PC-9 (cell line): ENCODE data around the gene LHX4. TPM values are rescaled to one million over a fixed set of nuclear protein-coding genes. Genes with fewer than 3 reads are reported as not detected.

ENCODE experiments used
- BruUV-seq: library from RNA; stranded (reverse); fragments of 400-500 nt; replicated peaks from 2 replicates; lab custom pipeline; 2021; lab: Mats Ljungman, UMichigan
- CTCF ChIA-PET: fragments of 300-600 bp; sonication (Branson Sonifier 250); formaldehyde crosslinking; loops from one replicate; lab custom pipeline; 2022; ENCODE audit warnings: antibody characterized with exemption; lab: Charles Lee
- POLR2A ChIA-PET: fragments of 300-600 bp; sonication (Branson Sonifier 250); formaldehyde crosslinking; loops from one replicate; lab custom pipeline; 2022; ENCODE audit warnings: antibody characterized with exemption; ENCODE audit not compliant: unreplicated experiment; lab: Charles Lee
- DNase-seq, 2 experiments: peaks; one replicate each; pipeline versions ENCODE4 v3.0.0 to v3.0.0-alpha.2; 2015 to 2022; ENCODE audit warnings: mixed read lengths in 1 of 2
- H2AFZ ChIP-seq: fragments of 200-600 bp; sonication (generic); 2 replicates; pipeline ENCODE4 v1.8.1; 2017; ENCODE audit warnings: antibody characterized with exemption
- H3F3A ChIP-seq: fragments of 200-600 bp; sonication (generic); 2 replicates; pipeline ENCODE4 v1.8.1; 2017; ENCODE audit warnings: antibody characterized with exemption, mild to moderate bottlenecking, low read depth; ENCODE audit not compliant: insufficient read depth
- H3K27ac ChIP-seq: fragments of 200-600 bp; sonication (generic); 2 replicates; pipeline ENCODE4 v1.6.1; 2016; ENCODE audit warnings: mixed run types
- H3K27me3 ChIP-seq: fragments of 200-600 bp; sonication (generic); 2 replicates; pipeline ENCODE4 v1.6.1; 2016; ENCODE audit warnings: low read depth, mixed run types; ENCODE audit not compliant: insufficient read depth
- H3K36me3 ChIP-seq: fragments of 200-600 bp; sonication (generic); 2 replicates; pipeline ENCODE4 v1.6.1; 2016; ENCODE audit warnings: low read depth, mixed run types
- H3K4me1 ChIP-seq: fragments of 200-600 bp; sonication (generic); replicated peaks from 2 replicates; pipeline ENCODE4 v1.6.1; 2016; ENCODE audit warnings: mixed run types; ENCODE audit not compliant: insufficient read depth
- H3K4me2 ChIP-seq: fragments of 200-600 bp; sonication (generic); 2 replicates; pipeline ENCODE4 v1.6.1; 2017; ENCODE audit warnings: mixed run types
- H3K4me3 ChIP-seq: fragments of 200-600 bp; sonication (generic); 2 replicates; pipeline ENCODE4 v1.6.1; 2016; ENCODE audit warnings: mixed run types
- H3K79me2 ChIP-seq: fragments of 200-600 bp; sonication (generic); 2 replicates; pipeline ENCODE4 v1.6.1; 2017; ENCODE audit warnings: low read depth, mixed run types
- H3K9me2 ChIP-seq: fragments of 200-600 bp; sonication (generic); 2 replicates; pipeline ENCODE4 v1.8.1; 2017; ENCODE audit warnings: mild to moderate bottlenecking; ENCODE audit not compliant: insufficient read depth
- H3K9me3 ChIP-seq: fragments of 200-600 bp; sonication (generic); 2 replicates; pipeline ENCODE4 v1.8.1; 2016; ENCODE audit warnings: low read depth; ENCODE audit not compliant: insufficient read depth
- H4K20me1 ChIP-seq: fragments of 200-600 bp; sonication (generic); 2 replicates; pipeline ENCODE4 v1.8.1; 2017; ENCODE audit not compliant: insufficient read depth
- CTCF ChIP-seq: fragments of 200-600 bp; sonication (generic); conservative IDR thresholded peaks from 2 replicates; pipeline ENCODE4 v1.6.1; 2017; ENCODE audit warnings: mixed run types, antibody characterized with exemption, mild to moderate bottlenecking, moderate library complexity
- EZH2 ChIP-seq: fragments of 200-600 bp; sonication (generic); IDR thresholded peaks from 2 replicates; pipeline ENCODE4 v1.8.0; 2017; ENCODE audit warnings: antibody characterized with exemption, low read depth
- intact Hi-C: fragments of 100-400 bp; cut with micrococcal nuclease; formaldehyde crosslinking; loops from one replicate; pipeline ENCODE4 v1.10.0; 2022; ENCODE audit not compliant: unreplicated experiment
- total RNA-seq: library from RNA; stranded (reverse); gene quantifications from 2 replicates; pipeline ENCODE4 v1.2.3, GENCODE V29; 2021

LHX4 gene
- total RNA-seq, 1 experiment from 2014 or later, result 0.28 TPM

GRCh38 chr1:180231936-180232335 lies 1.9 kb downstream of the LHX4 start:
- intact Hi-C loops, result no loop called here
- Histone ChIP-seq H3F3A (peaks cover 10% of the 10 kb centered on the region; the same call in 1 of the 2 replicates), H2AFZ (peak overlapping the region; percentile 92)

GRCh38 chr1:180232521-180233043 lies 2.5 kb downstream of the LHX4 start:
- intact Hi-C loops, result no loop called here
- Histone ChIP-seq H3K4me1 (0 out of 2 replicates have a peak, but pooled peaks cover 4% of the 10 kb centered on the region), H4K20me1 (no peaks in the 10 kb centered on the region), H3K4me3 (no peak overlapping the region), H3K27me3 (peaks cover 18% of the 10 kb centered on the region), H3K9me2 (no peaks in the 10 kb centered on the region), H3K4me2 (no peak overlapping the region; the same call in 1 of the 2 replicates), H2AFZ (0 out of 2 replicates have a peak overlapping the region, but pooled peaks have one; percentile 92), H3F3A (peaks cover 10% of the 10 kb centered on the region; the same call in 1 of the 2 replicates), H3K27ac (no peak overlapping the region), H3K79me2 (no peaks in the 10 kb centered on the region), H3K9me3 (no peaks in the 10 kb centered on the region), H3K36me3 (no peaks in the 10 kb centered on the region)
- ChIA-PET POLR2A (no interaction called here), CTCF (no interaction called here)
- TF ChIP-seq EZH2 (no peak), CTCF (no peak)
- DNase-seq, result no peak
- no TSS peak for BruUV-seq

More at GRCh38 chr1:180231936-180232335, 1.9 kb downstream of the LHX4 start:
- Histone ChIP-seq H3K36me3 (no peaks in the 10 kb centered on the region), H3K27ac (no peak overlapping the region), H3K27me3 (peaks cover 22% of the 10 kb centered on the region), H3K9me2 (no peaks in the 10 kb centered on the region), H3K4me3 (peak overlapping the region; percentile 78), H3K79me2 (no peaks in the 10 kb centered on the region), H3K4me2 (peak overlapping the region; percentile 100), H3K4me1 (0 out of 2 replicates have a peak, but pooled peaks cover 4% of the 10 kb centered on the region), H3K9me3 (no peaks in the 10 kb centered on the region), H4K20me1 (no peaks in the 10 kb centered on the region)
- no TSS peak for BruUV-seq
- ChIA-PET POLR2A (interaction anchor here (0.7 kb wide), 1 partner anchor 297 kb away, joined by 4 read pairs; no protein-coding TSS in a partner anchor), CTCF (no interaction called here)
- TF ChIP-seq CTCF (no peak), EZH2 (no peak)
- no peak for DNase-seq

- no TSS peak for BruUV-seq
- POLR2A ChIA-PET, result no interaction called here
- Histone ChIP-seq H3K27me3 (peaks cover 10% of the 10 kb centered on the region), H3K36me3 (no peaks in the 10 kb centered on the region), H4K20me1 (no peaks in the 10 kb centered on the region), H3F3A (peaks cover 10% of the 10 kb centered on the region; the same call in 1 of the 2 replicates), H2AFZ (no peak overlapping the region), H3K4me3 (no peak overlapping the region), H3K9me3 (no peaks in the 10 kb centered on the region), H3K9me2 (no peaks in the 10 kb centered on the region), H3K4me2 (no peak overlapping the region), H3K27ac (no peak overlapping the region), H3K4me1 (0 out of 2 replicates have a peak, but pooled peaks cover 4% of the 10 kb centered on the region), H3K79me2 (no peaks in the 10 kb centered on the region)
- no peak for TF ChIP-seq EZH2
- TF ChIP-seq CTCF, result no peak
- intact Hi-C loops, result no loop called here
- CTCF ChIA-PET, result no interaction called here
- DNase-seq, result no peak
Observed at GRCh38 chr1:180233191-180234011, 3.3 kb downstream of the LHX4 start.
